Activated CD8-positive, alpha-beta memory T cell treated with anti-CD3 and anti-CD28 coated beads for 48 hours (primary cell): Measurements from ENCODE around the gene SLC25A21.
"Not testable (repeated sequence)": the region's sequence is repeated elsewhere in the genome, so short reads cannot be mapped to it uniquely, and the experiment has no call there.

Source experiments
- DNase-seq, 3 experiments: peaks; one replicate each; pipeline ENCODE4 v3.0.0-alpha.2; 2020; ENCODE audit warnings: low read depth in 2 of 3, low spot score in 2 of 3

Gene SLC25A21

GRCh38 chr14:36843410-36843809 is 329.0 kb downstream of the SLC25A21 start:
- DNase-seq, result no peak

- no peak for DNase-seq
Observed at GRCh38 chr14:36835128-36835527, 337.3 kb downstream of the SLC25A21 start.

GRCh38 chr14:36834293-36834692 is 338.1 kb downstream of the SLC25A21 start:
- no peak for DNase-seq

GRCh38 chr14:36829547-36829946 is 342.9 kb downstream of the SLC25A21 start:
- no peak for DNase-seq

GRCh38 chr14:36827861-36828260 is 344.5 kb downstream of the SLC25A21 start:
- DNase-seq, result no peak

GRCh38 chr14:36826614-36827013 is 345.8 kb downstream of the SLC25A21 start:
- DNase-seq, result no peak

GRCh38 chr14:36824854-36825253 is 347.6 kb downstream of the SLC25A21 start:
- no peak for DNase-seq

- no peak for DNase-seq
Observed at GRCh38 chr14:36823651-36824050, 348.8 kb downstream of the SLC25A21 start.

- no peak for DNase-seq
Observed at GRCh38 chr14:36822685-36823084, 349.7 kb downstream of the SLC25A21 start.

GRCh38 chr14:36820901-36821300 is 351.5 kb downstream of the SLC25A21 start:
- DNase-seq, result no peak

- no peak for DNase-seq
Observed at GRCh38 chr14:36820111-36820709, 352.2 kb downstream of the SLC25A21 start.

- DNase-seq, result no peak
Observed at GRCh38 chr14:36818794-36819384, 353.5 kb downstream of the SLC25A21 start.

GRCh38 chr14:36818246-36818645 is 354.2 kb downstream of the SLC25A21 start:
- DNase-seq, result no peak

GRCh38 chr14:36817071-36817930 is 355.1 kb downstream of the SLC25A21 start:
- DNase-seq, result no peak

GRCh38 chr14:36816481-36816880 is 355.9 kb downstream of the SLC25A21 start:
- DNase-seq, result no peak

GRCh38 chr14:36814783-36815182 is 357.6 kb downstream of the SLC25A21 start:
- not testable (repeated sequence) for DNase-seq

- no peak for DNase-seq
Observed at GRCh38 chr14:36810209-36810608, 362.2 kb downstream of the SLC25A21 start.

GRCh38 chr14:36807727-36808126 is 364.7 kb downstream of the SLC25A21 start:
- no peak for DNase-seq

GRCh38 chr14:36805131-36805559 is 367.3 kb downstream of the SLC25A21 start:
- DNase-seq, result no peak

GRCh38 chr14:36797634-36798033 is 374.8 kb downstream of the SLC25A21 start:
- DNase-seq, result no peak

GRCh38 chr14:36791402-36791801 is 381.0 kb downstream of the SLC25A21 start:
- DNase-seq, result no peak

GRCh38 chr14:36785511-36785910 is 386.9 kb downstream of the SLC25A21 start:
- no peak for DNase-seq
